ENCODE data around the gene ELP6. TPM values are rescaled to one million over a fixed set of nuclear protein-coding genes. Genes with fewer than 3 reads are reported as not detected.
A peak's percentile ranks its signal among the peaks of the same experiment; 100 is the strongest.

Gene ELP6
- total and polyA plus RNA-seq, 2 donors (not counting 1 experiment from before 2014, with no cell fraction given) = 35.2 to 37.2 TPM

DNA sequence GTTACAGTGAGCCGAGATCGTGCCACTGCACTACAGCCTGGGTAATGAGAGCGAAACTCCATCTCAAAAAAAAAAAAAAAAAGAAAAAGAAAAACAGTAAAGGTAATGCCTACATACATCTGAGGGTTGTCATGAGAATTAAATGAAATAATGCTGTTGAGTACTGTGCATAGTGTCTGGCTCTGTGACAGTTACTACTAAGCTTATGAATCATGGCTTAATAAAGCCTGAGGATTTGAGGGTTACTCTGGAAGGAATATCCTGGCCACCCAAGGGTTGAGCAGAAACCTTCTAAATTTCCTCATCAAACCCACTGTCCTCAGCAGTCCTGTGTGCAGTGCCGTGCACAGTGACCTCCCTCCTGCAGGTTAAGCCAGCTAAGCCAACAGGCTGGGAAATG lies 26.8 kb upstream of the ELP6 start:
- Histone ChIP-seq H3K27ac (ENCODE audit: insufficient read depth, low read length) (no peak overlapping the region), H3K4me2 (ENCODE audit: extremely low read depth, insufficient read depth, low read length) (no peak overlapping the region), H4K20me1 (ENCODE audit: control insufficient read depth, extremely low read depth, insufficient read depth, low read length) (no peaks in the 10 kb centered on the region), H3K4me1 (ENCODE audit: control insufficient read depth, extremely low read depth, insufficient read depth, low read length) (no peaks in the 10 kb centered on the region), H3K79me2 (ENCODE audit: control insufficient read depth, insufficient read depth, low read length) (no peaks in the 10 kb centered on the region), H3K27me3 (ENCODE audit: control insufficient read depth, insufficient read depth, low read length) (no peaks in the 10 kb centered on the region), H3K4me3 (replicated peaks in 1 of 4; ENCODE audit: control extremely low read depth in 1 of 4, insufficient read depth in 1 of 4, low read depth in 3 of 4, low read length in 4 of 4) (no peak overlapping the region), H3K9me3 (ENCODE audit: control insufficient read depth, insufficient read depth, low read depth, low read length) (no peaks in the 10 kb centered on the region), H2AFZ (ENCODE audit: low read length) (no peak overlapping the region), H3K9ac (ENCODE audit: insufficient read depth, low read length) (no peak overlapping the region), H3K36me3 (ENCODE audit: control insufficient read depth, insufficient read depth, low read length) (no peaks in the 10 kb centered on the region)
- DNase-seq (ENCODE audit: low read depth in 2 of 2) = peak in 1 of 2 donors; percentile 12
- no peak for TF ChIP-seq EZH2 (IDR thresholded peaks at IDR 0.05; ENCODE audit: low read length, missing control alignments)
- TF ChIP-seq, protein P1, sequence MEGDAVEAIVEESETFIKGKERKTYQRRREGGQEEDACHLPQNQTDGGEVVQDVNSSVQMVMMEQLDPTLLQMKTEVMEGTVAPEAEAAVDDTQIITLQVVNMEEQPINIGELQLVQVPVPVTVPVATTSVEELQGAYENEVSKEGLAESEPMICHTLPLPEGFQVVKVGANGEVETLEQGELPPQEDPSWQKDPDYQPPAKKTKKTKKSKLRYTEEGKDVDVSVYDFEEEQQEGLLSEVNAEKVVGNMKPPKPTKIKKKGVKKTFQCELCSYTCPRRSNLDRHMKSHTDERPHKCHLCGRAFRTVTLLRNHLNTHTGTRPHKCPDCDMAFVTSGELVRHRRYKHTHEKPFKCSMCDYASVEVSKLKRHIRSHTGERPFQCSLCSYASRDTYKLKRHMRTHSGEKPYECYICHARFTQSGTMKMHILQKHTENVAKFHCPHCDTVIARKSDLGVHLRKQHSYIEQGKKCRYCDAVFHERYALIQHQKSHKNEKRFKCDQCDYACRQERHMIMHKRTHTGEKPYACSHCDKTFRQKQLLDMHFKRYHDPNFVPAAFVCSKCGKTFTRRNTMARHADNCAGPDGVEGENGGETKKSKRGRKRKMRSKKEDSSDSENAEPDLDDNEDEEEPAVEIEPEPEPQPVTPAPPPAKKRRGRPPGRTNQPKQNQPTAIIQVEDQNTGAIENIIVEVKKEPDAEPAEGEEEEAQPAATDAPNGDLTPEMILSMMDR (conservative IDR thresholded peaks at IDR 0.05 in 1 of 2, IDR thresholded peaks at IDR 0.05 in 1 of 2; ENCODE audit: low read depth in 1 of 2, low read length in 2 of 2) = no peak

GRCh38 chr3:47536967-47537366 lies 23.5 kb upstream of the ELP6 start:
- Histone ChIP-seq H3K9ac (ENCODE audit: insufficient read depth, low read length) (no peak overlapping the region), H3K36me3 (ENCODE audit: control insufficient read depth, insufficient read depth, low read length) (no peaks in the 10 kb centered on the region), H3K79me2 (ENCODE audit: control insufficient read depth, insufficient read depth, low read length) (no peaks in the 10 kb centered on the region), H2AFZ (ENCODE audit: low read length) (no peak overlapping the region), H3K4me3 (replicated peaks in 1 of 4; ENCODE audit: control extremely low read depth in 1 of 4, insufficient read depth in 1 of 4, low read depth in 3 of 4, low read length in 4 of 4) (no peak overlapping the region), H3K9me3 (ENCODE audit: control insufficient read depth, insufficient read depth, low read depth, low read length) (no peaks in the 10 kb centered on the region), H3K4me2 (ENCODE audit: extremely low read depth, insufficient read depth, low read length) (no peak overlapping the region), H3K27me3 (ENCODE audit: control insufficient read depth, insufficient read depth, low read length) (no peaks in the 10 kb centered on the region), H3K27ac (ENCODE audit: insufficient read depth, low read length) (no peak overlapping the region), H3K4me1 (ENCODE audit: control insufficient read depth, extremely low read depth, insufficient read depth, low read length) (no peaks in the 10 kb centered on the region), H4K20me1 (ENCODE audit: control insufficient read depth, extremely low read depth, insufficient read depth, low read length) (no peaks in the 10 kb centered on the region)
- no peak for TF ChIP-seq EZH2 (IDR thresholded peaks at IDR 0.05; ENCODE audit: low read length, missing control alignments)
- TF ChIP-seq, protein P1 (conservative IDR thresholded peaks at IDR 0.05 in 1 of 2, IDR thresholded peaks at IDR 0.05 in 1 of 2; ENCODE audit: low read depth in 1 of 2, low read length in 2 of 2) = no peak
- DNase-seq (ENCODE audit: low read depth in 2 of 2) = no peak

GRCh38 chr3:47536221-47536891 lies 22.8 kb upstream of the ELP6 start:
- no peak overlapping the region for H3K4me3 ChIP-seq (replicated peaks in 1 of 4; ENCODE audit: control extremely low read depth in 1 of 4, insufficient read depth in 1 of 4, low read depth in 3 of 4, low read length in 4 of 4)
- H3K27me3 ChIP-seq (ENCODE audit: control insufficient read depth, insufficient read depth, low read length) = no peaks in the 10 kb centered on the region
- TF ChIP-seq, protein P1 (conservative IDR thresholded peaks at IDR 0.05 in 1 of 2, IDR thresholded peaks at IDR 0.05 in 1 of 2; ENCODE audit: low read depth in 1 of 2, low read length in 2 of 2) = no peak
- no peak for TF ChIP-seq EZH2 (IDR thresholded peaks at IDR 0.05; ENCODE audit: low read length, missing control alignments)
- H3K9ac ChIP-seq (ENCODE audit: insufficient read depth, low read length) = no peak overlapping the region
- no peak for DNase-seq (ENCODE audit: low read depth in 2 of 2)
- H3K9me3 ChIP-seq (ENCODE audit: control insufficient read depth, insufficient read depth, low read depth, low read length) = no peaks in the 10 kb centered on the region
- no peak overlapping the region for H2AFZ ChIP-seq (ENCODE audit: low read length)
- no peak overlapping the region for H3K27ac ChIP-seq (ENCODE audit: insufficient read depth, low read length)
- H3K79me2 ChIP-seq (ENCODE audit: control insufficient read depth, insufficient read depth, low read length) = no peaks in the 10 kb centered on the region
- H4K20me1 ChIP-seq (ENCODE audit: control insufficient read depth, extremely low read depth, insufficient read depth, low read length) = no peaks in the 10 kb centered on the region
- no peak overlapping the region for H3K4me2 ChIP-seq (ENCODE audit: extremely low read depth, insufficient read depth, low read length)
- no peaks in the 10 kb centered on the region for H3K36me3 ChIP-seq (ENCODE audit: control insufficient read depth, insufficient read depth, low read length)
- H3K4me1 ChIP-seq (ENCODE audit: control insufficient read depth, extremely low read depth, insufficient read depth, low read length) = no peaks in the 10 kb centered on the region
